BJ (cell line): Measurements from ENCODE around the gene NECAP2. TPM values are rescaled to one million over a fixed set of nuclear protein-coding genes. Genes with fewer than 3 reads are reported as not detected.

ENCODE experiments used
- polyA plus RNA-seq: library from polyadenylated mRNA; depleted of rRNA; stranded (reverse); fragments of >200 nt; gene quantifications from 2 replicates; pipeline ENCODE4 v1.2.3, GENCODE V29; 2011; rRNA removed

NECAP2 gene
- polyA plus RNA-seq, 1 experiment = 111 TPM

Other genes starting within 250 kb of the NECAP2 start
- gene ARHGEF19, start 228.1 kb upstream of the NECAP2 start, polyA plus RNA-seq = 8.0 and 11.6 TPM in 2 replicates
- gene CPLANE2, start 203.5 kb upstream of the NECAP2 start, polyA plus RNA-seq = 4.3 and 8.3 TPM in 2 replicates
- gene FBXO42, start 88.2 kb upstream of the NECAP2 start, polyA plus RNA-seq = 19.7 and 31.7 TPM in 2 replicates
- gene SZRD1, start 73.5 kb upstream of the NECAP2 start, polyA plus RNA-seq = 94.9 and 125 TPM in 2 replicates
- gene SPATA21, start 3.3 kb upstream of the NECAP2 start, polyA plus RNA-seq = not detected in 2 replicates
- gene RNU1-1, start 73.6 kb downstream of the NECAP2 start, polyA plus RNA-seq = not detected in 2 replicates
- gene NBPF1, start 172.8 kb downstream of the NECAP2 start, polyA plus RNA-seq = 28.3 and 36.9 TPM in 2 replicates
- not detected in 2 replicates for gene RNU1-3, start 226.2 kb downstream of the NECAP2 start, polyA plus RNA-seq